Mesothelial cell of epicardium (in vitro differentiated cells): ENCODE measurements around the gene ADAM30. TPM values are rescaled to one million over a fixed set of nuclear protein-coding genes. Genes with fewer than 3 reads are reported as not detected.

ENCODE experiments used
- DNase-seq, 2 experiments: peaks; one replicate each; pipeline ENCODE4 v3.0.0; 2021; ENCODE audit warnings: low spot score in 2 of 2; ENCODE audit not compliant: unreplicated experiment in 2 of 2
- H3K27ac Mint-ChIP-seq: 2 replicates; pipeline ENCODE4 v1.8.0; 2021; ENCODE audit warnings: mixed read lengths
- H3K27me3 Mint-ChIP-seq: 2 replicates; pipeline ENCODE4 v1.8.0; 2021; ENCODE audit warnings: low read depth, mixed read lengths
- H3K36me3 Mint-ChIP-seq: 2 replicates; pipeline ENCODE4 v1.8.0; 2021; ENCODE audit warnings: mixed read lengths
- H3K4me1 Mint-ChIP-seq: 2 replicates; pipeline ENCODE4 v1.8.0; 2021; ENCODE audit warnings: mixed read lengths
- H3K4me3 Mint-ChIP-seq: 2 replicates; pipeline ENCODE4 v1.8.0; 2021; ENCODE audit warnings: mild to moderate bottlenecking, moderate library complexity, mixed read lengths
- H3K9me3 Mint-ChIP-seq: 2 replicates; pipeline ENCODE4 v1.8.0; 2021; ENCODE audit warnings: mixed read lengths
- total RNA-seq: library from RNA; stranded (reverse); gene quantifications from 3 replicates; pipeline ENCODE4 v1.2.1, GENCODE V29; 2021
- TF ChIP-seq, protein P1 (sequence below): fragments of 200-600 bp; sonication (generic); IDR thresholded peaks from one replicate; pipeline ENCODE4 v1.5.0; 2021; ENCODE audit warnings: antibody characterized with exemption; ENCODE audit not compliant: unreplicated experiment

Gene ADAM30
- total RNA-seq, 1 donor from 2014 or later: 0.07 TPM

DNA sequence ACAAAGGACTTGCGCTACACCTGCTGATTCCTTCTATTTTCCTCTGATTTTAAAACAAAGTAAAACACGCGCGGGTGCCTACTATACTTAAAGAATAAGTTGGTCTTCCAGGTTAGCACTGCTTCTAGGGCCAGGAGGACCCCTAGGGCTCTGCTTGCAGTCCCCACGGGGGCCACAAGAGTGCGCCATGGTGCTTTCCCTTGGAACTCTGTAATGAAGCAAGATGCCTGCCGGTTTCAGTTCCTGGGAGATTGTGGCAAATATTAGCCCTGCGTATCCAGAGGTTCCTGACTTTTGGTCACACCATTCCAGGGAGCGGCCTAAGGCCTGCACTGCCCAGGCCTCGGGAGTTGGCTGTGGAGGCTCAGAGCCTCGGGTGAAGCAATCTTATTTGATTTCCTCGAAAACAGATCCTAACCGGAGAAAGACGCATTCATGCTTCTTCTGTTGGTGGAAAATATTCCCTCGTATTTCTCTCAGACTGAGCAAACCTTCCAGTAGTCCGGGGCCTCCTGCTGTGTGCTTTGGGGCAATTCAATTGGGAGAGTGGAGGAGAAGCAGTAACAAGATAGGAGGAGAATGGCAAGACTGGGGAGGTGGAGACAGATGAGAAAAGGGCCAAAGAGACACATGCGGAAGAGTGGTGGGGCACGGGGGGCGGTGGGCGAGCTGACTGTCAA lies 25.3 kb downstream of the ADAM30 start:
- peak overlapping the region; percentile 7 for H3K4me3 Mint-ChIP-seq
- H3K36me3 Mint-ChIP-seq: no peaks in the 10 kb centered on the region
- DNase-seq: peak; percentile 64 to 96
- H3K9me3 Mint-ChIP-seq: no peaks in the 10 kb centered on the region
- H3K27ac Mint-ChIP-seq: peak overlapping the region; percentile 90
- TF ChIP-seq, protein P1, sequence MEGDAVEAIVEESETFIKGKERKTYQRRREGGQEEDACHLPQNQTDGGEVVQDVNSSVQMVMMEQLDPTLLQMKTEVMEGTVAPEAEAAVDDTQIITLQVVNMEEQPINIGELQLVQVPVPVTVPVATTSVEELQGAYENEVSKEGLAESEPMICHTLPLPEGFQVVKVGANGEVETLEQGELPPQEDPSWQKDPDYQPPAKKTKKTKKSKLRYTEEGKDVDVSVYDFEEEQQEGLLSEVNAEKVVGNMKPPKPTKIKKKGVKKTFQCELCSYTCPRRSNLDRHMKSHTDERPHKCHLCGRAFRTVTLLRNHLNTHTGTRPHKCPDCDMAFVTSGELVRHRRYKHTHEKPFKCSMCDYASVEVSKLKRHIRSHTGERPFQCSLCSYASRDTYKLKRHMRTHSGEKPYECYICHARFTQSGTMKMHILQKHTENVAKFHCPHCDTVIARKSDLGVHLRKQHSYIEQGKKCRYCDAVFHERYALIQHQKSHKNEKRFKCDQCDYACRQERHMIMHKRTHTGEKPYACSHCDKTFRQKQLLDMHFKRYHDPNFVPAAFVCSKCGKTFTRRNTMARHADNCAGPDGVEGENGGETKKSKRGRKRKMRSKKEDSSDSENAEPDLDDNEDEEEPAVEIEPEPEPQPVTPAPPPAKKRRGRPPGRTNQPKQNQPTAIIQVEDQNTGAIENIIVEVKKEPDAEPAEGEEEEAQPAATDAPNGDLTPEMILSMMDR: peak; percentile 74
- no peaks in the 10 kb centered on the region for H3K27me3 Mint-ChIP-seq
- peaks cover 59% of the 10 kb centered on the region for H3K4me1 Mint-ChIP-seq

- TF ChIP-seq, protein P1: no peak
- Mint-ChIP-seq H3K9me3 (no peaks in the 10 kb centered on the region), H3K27me3 (peaks cover 5% of the 10 kb centered on the region)
Measured at GRCh38 chr1:119869995-119870394, 26.3 kb downstream of the ADAM30 start.

GRCh38 chr1:119868176-119868575 lies 28.1 kb downstream of the ADAM30 start:
- Mint-ChIP-seq H3K27me3 (peaks cover 9% of the 10 kb centered on the region), H3K4me3 (no peak overlapping the region), H3K4me1 (peaks cover 48% of the 10 kb centered on the region), H3K9me3 (no peaks in the 10 kb centered on the region), H3K36me3 (no peaks in the 10 kb centered on the region), H3K27ac (no peak overlapping the region)
- DNase-seq: no peak
- TF ChIP-seq, protein P1: no peak

More at GRCh38 chr1:119869995-119870394, 26.3 kb downstream of the ADAM30 start:
- Mint-ChIP-seq H3K4me3 (no peak overlapping the region), H3K4me1 (peaks cover 64% of the 10 kb centered on the region), H3K36me3 (no peaks in the 10 kb centered on the region), H3K27ac (peak overlapping the region; percentile 20)
- DNase-seq: no peak

- no peak overlapping the region for H3K4me3 Mint-ChIP-seq
- no peak for DNase-seq
- H3K27me3 Mint-ChIP-seq: peaks cover 16% of the 10 kb centered on the region
- TF ChIP-seq, protein P1: no peak
- peaks cover 42% of the 10 kb centered on the region for H3K4me1 Mint-ChIP-seq
- H3K9me3 Mint-ChIP-seq: no peaks in the 10 kb centered on the region
- H3K27ac Mint-ChIP-seq: no peak overlapping the region
- no peaks in the 10 kb centered on the region for H3K36me3 Mint-ChIP-seq
Measured at GRCh38 chr1:119866451-119866850, 29.9 kb downstream of the ADAM30 start.

DNA sequence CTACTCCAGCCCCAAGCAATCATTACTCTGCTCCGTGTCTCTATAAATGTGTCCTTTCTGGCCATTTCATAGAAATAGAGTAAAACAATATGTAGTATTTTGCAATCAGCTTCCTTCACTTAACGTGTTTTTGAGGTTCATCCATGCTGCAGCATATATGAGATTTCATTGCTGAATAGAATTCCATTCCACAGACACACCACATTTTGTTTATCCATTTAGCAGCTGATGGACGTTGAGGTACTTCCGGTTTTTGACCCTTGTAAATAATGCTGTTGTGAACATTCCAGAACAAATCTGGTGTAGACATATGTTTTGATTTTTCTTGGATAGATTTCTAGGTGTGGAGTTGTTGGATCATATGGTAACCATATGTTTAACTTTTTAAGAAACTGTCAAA lies 30.7 kb downstream of the ADAM30 start:
- Mint-ChIP-seq H3K4me3 (no peak overlapping the region), H3K27ac (no peak overlapping the region), H3K4me1 (peaks cover 43% of the 10 kb centered on the region), H3K36me3 (no peaks in the 10 kb centered on the region), H3K9me3 (no peaks in the 10 kb centered on the region), H3K27me3 (peaks cover 16% of the 10 kb centered on the region)
- TF ChIP-seq, protein P1: no peak
- no peak for DNase-seq
